Lower lobe of right lung (tissue), 2 donors: ENCODE measurements around the gene KIAA0408. TPM values are rescaled to one million over a fixed set of nuclear protein-coding genes. Genes with fewer than 3 reads are reported as not detected.

Experiments used
- ATAC-seq, 2 donors: fragments of 200-7000 bp; cut with Tn5 transposase; one replicate each; pipeline ENCODE4 v1.9.1; 2020 to 2022; ENCODE audit warnings: mild to moderate bottlenecking in 2 of 2, moderate library complexity in 2 of 2
- DNase-seq: peaks from one replicate; pipeline ENCODE4 v3.0.0-alpha.2; 2020
- H3K27ac ChIP-seq: fragments of 200-600 bp; one replicate; pipeline ENCODE4 v1.8.0; 2022
- H3K27me3 ChIP-seq: fragments of 200-600 bp; one replicate; pipeline ENCODE4 v1.8.0; 2022; ENCODE audit warnings: low read depth
- H3K36me3 ChIP-seq: fragments of 200-600 bp; one replicate; pipeline ENCODE4 v1.8.0; 2022; ENCODE audit warnings: mild to moderate bottlenecking
- H3K4me1 ChIP-seq: fragments of 200-600 bp; one replicate; pipeline ENCODE4 v1.8.0; 2022
- H3K4me3 ChIP-seq: fragments of 200-600 bp; one replicate; pipeline ENCODE4 v1.8.0; 2022; ENCODE audit warnings: mild to moderate bottlenecking
- H3K9me3 ChIP-seq: fragments of 200-600 bp; one replicate; pipeline ENCODE4 v1.8.0; 2022
- CTCF ChIP-seq: fragments of 200-600 bp; IDR thresholded peaks from one replicate; pipeline ENCODE4 v1.8.0; 2022; ENCODE audit warnings: antibody characterized with exemption, mild to moderate bottlenecking
- intact Hi-C: fragments of 100-400 bp; cut with DNase I; formaldehyde crosslinking; loops from one replicate; pipeline ENCODE4 v1.11.0; 2022
- total RNA-seq: library from RNA; stranded (reverse); fragmentation: NEBNext Ultra II Directional; extraction: Animal tissue kit (Norgen Biotek cat#: 25700); gene quantifications from one replicate; pipeline ENCODE4 v1.2.1, GENCODE V29; 2021
- donor health status: DM: no; HTN: yes; CAD: no; lungs with severe emphysema.

Gene KIAA0408
- total RNA-seq, 1 donor from 2014 or later: 55.1 TPM

DNA sequence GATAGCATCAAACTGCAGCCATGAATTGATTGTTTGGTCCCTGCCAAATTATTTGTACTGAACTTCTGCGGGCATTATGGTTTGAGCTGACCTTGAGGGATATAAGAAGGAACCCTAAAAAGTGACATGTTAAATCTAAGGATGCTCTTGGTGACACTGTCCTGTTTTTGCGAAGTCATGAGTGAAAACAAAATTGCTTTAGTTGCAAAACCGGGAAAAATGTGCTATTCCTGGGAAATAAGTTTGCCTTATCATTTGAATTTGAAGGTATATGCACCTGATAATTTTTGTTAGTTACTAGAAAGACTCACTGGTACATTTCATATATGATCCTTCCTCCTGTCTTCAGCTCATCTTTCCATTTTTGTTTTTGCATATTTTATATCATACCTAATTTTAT, 7.8 kb downstream of the KIAA0408 start:
- Histone ChIP-seq H3K9me3 (no peaks in the 10 kb centered on the region), H3K27me3 (no peaks in the 10 kb centered on the region), H3K4me3 (no peak overlapping the region), H3K27ac (no peak overlapping the region), H3K36me3 (peaks cover 43% of the 10 kb centered on the region), H3K4me1 (peaks cover 5% of the 10 kb centered on the region)
- TF ChIP-seq CTCF: no peak
- ATAC-seq (no peak), DNase-seq (no peak)
- intact Hi-C loops: loop anchor here (10.0 kb wide), 1 partner anchor 147 kb away; no protein-coding TSS in a partner anchor

DNA sequence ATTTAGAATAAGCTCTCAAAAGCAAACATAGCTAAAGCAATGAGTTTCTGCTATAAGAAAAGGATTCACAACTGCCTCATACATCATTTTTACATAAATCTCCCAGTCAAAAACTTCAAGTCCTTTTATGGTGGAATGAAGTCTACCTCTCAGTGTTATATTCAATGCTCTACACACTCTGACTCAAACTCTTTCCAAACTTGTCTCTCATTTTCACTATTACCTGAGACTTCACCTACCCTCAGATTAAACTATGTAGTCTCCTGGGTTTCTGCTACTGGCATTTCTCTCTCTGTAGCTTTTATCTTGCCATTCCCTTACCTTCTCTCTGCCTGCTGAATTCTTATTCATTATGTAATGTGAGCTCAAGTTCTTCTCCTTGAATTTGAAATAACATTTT, 11.4 kb downstream of the KIAA0408 start:
- ATAC-seq: no peak
- Histone ChIP-seq H3K27me3 (no peaks in the 10 kb centered on the region), H3K36me3 (peaks cover 67% of the 10 kb centered on the region), H3K27ac (no peak overlapping the region), H3K4me1 (no peaks in the 10 kb centered on the region), H3K9me3 (no peaks in the 10 kb centered on the region), H3K4me3 (no peak overlapping the region)
- DNase-seq: no peak
- intact Hi-C loops: no loop called here
- TF ChIP-seq CTCF: no peak

- peak in 1 of 2 donors; percentile 45 for ATAC-seq
- no peak for TF ChIP-seq CTCF
- intact Hi-C loops: no loop called here
- Histone ChIP-seq H3K4me1 (no peaks in the 10 kb centered on the region), H3K4me3 (no peak overlapping the region), H3K27ac (no peak overlapping the region), H3K9me3 (no peaks in the 10 kb centered on the region), H3K36me3 (peaks cover 63% of the 10 kb centered on the region), H3K27me3 (no peaks in the 10 kb centered on the region)
- no peak for DNase-seq
Observed at GRCh38 chr6:127446356-127446755, 12.8 kb downstream of the KIAA0408 start.

DNA sequence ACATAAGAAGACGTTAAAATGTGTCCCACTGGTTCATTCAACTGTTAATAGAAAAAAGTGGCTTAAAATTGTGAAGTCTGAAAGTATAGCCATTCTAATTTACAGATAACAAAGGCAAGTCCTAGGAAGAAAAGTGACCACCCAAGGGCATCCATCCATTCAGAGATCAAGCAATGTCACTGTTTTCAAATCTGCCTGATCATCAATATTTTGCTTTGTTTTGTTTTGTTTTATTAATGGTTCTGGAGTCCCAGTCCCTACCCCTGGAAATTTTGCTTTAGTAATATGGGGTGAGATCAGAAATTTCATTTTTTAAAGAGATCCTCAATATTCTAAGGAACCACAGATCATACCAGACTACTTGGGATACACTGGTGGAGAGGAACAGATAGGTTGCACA, 17.3 kb downstream of the KIAA0408 start:
- DNase-seq (no peak), ATAC-seq (no peak)
- H3K27ac ChIP-seq: no peak overlapping the region
- no peaks in the 10 kb centered on the region for H3K9me3 ChIP-seq
- H3K4me1 ChIP-seq: no peaks in the 10 kb centered on the region
- TF ChIP-seq CTCF: no peak
- H3K36me3 ChIP-seq: peaks cover 29% of the 10 kb centered on the region
- no peaks in the 10 kb centered on the region for H3K27me3 ChIP-seq
- H3K4me3 ChIP-seq: no peak overlapping the region
- intact Hi-C loops: no loop called here

GRCh38 chr6:127439718-127440117, 19.5 kb downstream of the KIAA0408 start:
- Histone ChIP-seq H3K27ac (no peak overlapping the region), H3K36me3 (peaks cover 17% of the 10 kb centered on the region), H3K9me3 (no peaks in the 10 kb centered on the region), H3K27me3 (no peaks in the 10 kb centered on the region), H3K4me1 (no peaks in the 10 kb centered on the region), H3K4me3 (no peak overlapping the region)
- ATAC-seq: no peak
- DNase-seq: no peak
- intact Hi-C loops: no loop called here
- TF ChIP-seq CTCF: no peak
